Natural killer cell treated with Interleukin-12 subunit alpha and Interleukin-12 subunit beta and Interleukin-15 and Interleukin-18, amount 100 ng/mL, for 72 hours (primary cell): ENCODE results near the gene HOMER3. TPM values are rescaled to one million over a fixed set of nuclear protein-coding genes. Genes with fewer than 3 reads are reported as not detected.

Experiments used
- ATAC-seq, 2 donors: fragments of 150-1000 bp; cut with Tn5 transposase in 1 of 2; sonication (Bioruptor Pico), chemical (Tn5 transposase) in 1 of 2; 2 replicates each; pipeline ENCODE4 v1.10.0; 2021
- DNase-seq: peaks from one replicate; pipeline ENCODE4 v3.0.0; 2022; ENCODE audit warnings: low spot score
- H3K27ac Mint-ChIP-seq, 2 donors: 1 replicate in 1 of 2; 2 replicates in 1 of 2; pipeline ENCODE4 v1.8.0; 2022; ENCODE audit warnings: mixed read lengths in 2 of 2, mild to moderate bottlenecking in 1 of 2, moderate library complexity in 1 of 2
- H3K27me3 Mint-ChIP-seq, 2 donors: 1 replicate in 1 of 2; 2 replicates in 1 of 2; pipeline ENCODE4 v1.8.0; 2022; ENCODE audit warnings: mixed read lengths in 2 of 2
- H3K36me3 Mint-ChIP-seq: one replicate; pipeline ENCODE4 v1.8.0; 2022; ENCODE audit warnings: mixed read lengths
- H3K4me1 Mint-ChIP-seq, 2 donors: 1 replicate in 1 of 2; 2 replicates in 1 of 2; pipeline ENCODE4 v1.8.0; 2022; ENCODE audit warnings: low read depth in 2 of 2, mixed read lengths in 2 of 2, mild to moderate bottlenecking in 1 of 2
- H3K4me3 Mint-ChIP-seq: one replicate; pipeline ENCODE4 v1.8.0; 2022; ENCODE audit warnings: mixed read lengths
- H3K9me3 Mint-ChIP-seq: 2 replicates; pipeline ENCODE4 v1.8.0; 2022; ENCODE audit warnings: mixed read lengths
- total RNA-seq, 2 donors: library from RNA; stranded (reverse); gene quantifications; one replicate each; pipeline ENCODE4 v1.2.3, GENCODE V29; 2022

Gene HOMER3
- total RNA-seq, 2 donors from 2014 or later: 0.86 TPM; not detected in 1

- ATAC-seq (no peak), DNase-seq (no peak)
- H3K4me1 Mint-ChIP-seq: peaks cover 5 to 8% of the 10 kb centered on the region in 2 donors
- no peak overlapping the region for H3K4me3 Mint-ChIP-seq
- H3K9me3 Mint-ChIP-seq: no peaks in the 10 kb centered on the region
- no peaks in the 10 kb centered on the region for H3K36me3 Mint-ChIP-seq
- no peak overlapping the region for H3K27ac Mint-ChIP-seq
- H3K27me3 Mint-ChIP-seq: peaks cover 11 to 13% of the 10 kb centered on the region in 2 donors
Observed at GRCh38 chr19:18898607-18899408, 42.2 kb downstream of the HOMER3 start.

DNA sequence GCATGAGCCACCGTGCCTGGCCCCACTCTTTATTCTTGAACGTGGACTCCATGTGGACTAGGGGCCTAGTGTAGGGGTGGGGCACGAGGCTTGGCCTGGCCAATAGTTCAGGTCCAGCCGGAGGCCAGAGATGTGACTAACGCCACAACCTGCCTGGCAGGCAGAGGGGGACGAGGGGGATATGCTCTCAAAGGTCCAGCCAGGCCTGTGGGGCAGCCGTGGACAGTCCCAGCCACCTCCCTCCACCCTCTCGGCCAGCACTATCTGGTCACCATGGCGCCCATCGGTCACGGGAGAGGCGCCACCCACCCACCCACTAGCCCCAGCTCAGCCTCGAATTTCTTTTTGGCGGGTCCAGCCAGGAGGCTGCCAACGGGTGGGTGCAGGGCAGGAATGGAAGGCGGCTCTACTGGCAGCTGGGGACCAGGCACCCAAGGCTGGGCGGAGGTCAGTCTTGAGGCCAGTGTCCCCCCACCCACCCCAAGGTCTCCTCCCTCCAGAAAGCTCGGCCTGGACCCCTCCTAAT lies 42.9 kb downstream of the HOMER3 start:
- ATAC-seq (no peak), DNase-seq (no peak)
- peaks cover 13% of the 10 kb centered on the region in 2 donors for H3K27me3 Mint-ChIP-seq

DNA sequence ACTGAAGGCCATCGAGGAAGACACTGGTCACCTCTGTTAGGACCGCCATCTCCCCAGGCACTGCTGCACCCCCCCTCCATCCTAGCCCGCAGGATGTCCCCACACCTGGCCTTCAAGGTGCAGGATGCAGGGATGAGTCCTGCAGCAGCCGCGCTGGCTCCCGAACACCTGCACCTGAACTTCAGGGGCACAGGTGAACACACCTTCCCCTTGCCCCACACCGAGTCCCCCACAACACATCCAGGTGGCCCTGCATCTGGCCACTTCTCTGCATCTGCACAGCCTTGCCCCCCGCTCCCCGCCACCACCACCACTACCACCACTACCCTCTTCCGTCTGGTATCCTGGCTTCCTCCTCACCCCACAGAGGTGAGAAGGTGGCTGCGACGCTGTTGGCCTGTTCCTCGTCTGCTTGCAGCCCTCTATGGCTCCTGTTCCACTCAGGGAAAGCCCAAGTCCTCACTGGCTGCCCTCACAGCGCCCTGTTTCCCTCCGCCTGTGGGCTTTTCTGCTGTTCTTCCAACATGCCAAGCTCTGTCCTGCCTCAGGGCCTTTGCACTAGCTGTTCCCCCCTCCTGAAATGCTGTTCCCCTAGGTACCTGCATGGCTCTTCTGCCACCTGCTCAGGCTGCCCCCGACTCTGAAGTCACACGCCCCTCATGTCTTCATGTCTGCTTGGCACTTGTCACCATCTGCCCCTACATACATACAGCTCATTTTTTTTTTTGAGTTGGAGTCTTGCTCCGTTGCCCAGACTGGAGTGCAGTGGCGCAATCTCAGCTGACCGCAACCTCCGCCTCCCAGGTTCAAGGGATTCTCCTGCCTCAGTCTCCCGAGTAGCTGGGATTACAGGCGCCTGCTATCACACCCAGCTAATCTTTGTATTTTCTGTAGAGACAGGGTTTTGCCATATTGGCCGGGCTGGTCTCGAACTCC lies 43.7 kb downstream of the HOMER3 start:
- peaks cover 5 to 8% of the 10 kb centered on the region in 2 donors for H3K4me1 Mint-ChIP-seq
- H3K4me3 Mint-ChIP-seq: peak overlapping the region; percentile 19
- H3K36me3 Mint-ChIP-seq: no peaks in the 10 kb centered on the region
- ATAC-seq (peak in 1 of 2 donors; percentile 17), DNase-seq (no peak)
- no peak overlapping the region for H3K27ac Mint-ChIP-seq
- no peaks in the 10 kb centered on the region for H3K9me3 Mint-ChIP-seq
- peaks cover 13% of the 10 kb centered on the region in 2 donors for H3K27me3 Mint-ChIP-seq

More for the DNA sequence above, 42.9 kb downstream of the HOMER3 start:
- Mint-ChIP-seq H3K27ac (no peak overlapping the region), H3K4me1 (peaks cover 5 to 8% of the 10 kb centered on the region in 2 donors), H3K36me3 (no peaks in the 10 kb centered on the region), H3K4me3 (no peak overlapping the region), H3K9me3 (no peaks in the 10 kb centered on the region)

- Mint-ChIP-seq H3K27ac (no peak overlapping the region), H3K27me3 (peaks cover 13% of the 10 kb centered on the region in 2 donors), H3K4me3 (peak overlapping the region; percentile 63), H3K4me1 (peaks cover 5 to 8% of the 10 kb centered on the region in 2 donors), H3K9me3 (no peaks in the 10 kb centered on the region), H3K36me3 (no peaks in the 10 kb centered on the region)
- DNase-seq: no peak
- no peak for ATAC-seq
Observed at GRCh38 chr19:18896421-18896841, 44.6 kb downstream of the HOMER3 start.

DNA sequence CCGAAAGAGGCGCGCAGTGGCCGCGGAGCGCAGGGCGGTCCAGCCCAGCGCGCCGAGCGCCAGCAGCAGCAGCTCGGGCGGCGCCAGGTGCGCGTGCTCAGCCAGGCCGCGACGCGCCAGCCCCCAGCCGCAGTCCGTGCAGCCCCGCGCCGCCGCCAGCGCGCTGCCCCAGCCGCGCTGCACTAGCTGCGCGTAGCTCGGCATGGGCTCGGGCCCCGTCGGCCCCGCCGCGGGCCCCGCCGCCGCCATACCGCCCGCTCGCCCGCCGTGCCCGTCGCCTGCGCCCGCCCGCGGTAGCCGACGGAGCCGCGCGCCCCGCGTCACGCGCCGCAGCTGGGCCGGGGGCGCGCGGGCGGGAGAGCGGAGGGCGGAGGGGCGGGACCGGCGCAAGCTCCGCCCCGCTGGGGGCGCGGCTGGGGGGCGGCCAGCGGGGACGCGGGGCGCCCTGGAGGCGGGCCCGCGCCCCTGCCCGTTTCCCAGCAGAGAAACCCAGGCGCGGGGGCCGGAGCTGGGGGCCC lies 45.1 kb downstream of the HOMER3 start, which contains the start of gene CERS1:
TSS of gene CERS1 (minus strand) at position 335 of the 518 bp plus-strand sequence. CDS start at position 249, 86 bp downstream.
- ATAC-seq (no peak), DNase-seq (no peak)
- peak within 1 kb of the TSS; percentile 63 for H3K4me3 Mint-ChIP-seq
- no peaks in the 10 kb centered on the region for H3K36me3 Mint-ChIP-seq
- no peak within 1 kb of the TSS for H3K27ac Mint-ChIP-seq
- H3K27me3 Mint-ChIP-seq: peaks cover 13% of the 10 kb centered on the region in 2 donors
- H3K9me3 Mint-ChIP-seq: no peaks in the 10 kb centered on the region
- peaks cover 5 to 8% of the 10 kb centered on the region in 2 donors for H3K4me1 Mint-ChIP-seq

DNA sequence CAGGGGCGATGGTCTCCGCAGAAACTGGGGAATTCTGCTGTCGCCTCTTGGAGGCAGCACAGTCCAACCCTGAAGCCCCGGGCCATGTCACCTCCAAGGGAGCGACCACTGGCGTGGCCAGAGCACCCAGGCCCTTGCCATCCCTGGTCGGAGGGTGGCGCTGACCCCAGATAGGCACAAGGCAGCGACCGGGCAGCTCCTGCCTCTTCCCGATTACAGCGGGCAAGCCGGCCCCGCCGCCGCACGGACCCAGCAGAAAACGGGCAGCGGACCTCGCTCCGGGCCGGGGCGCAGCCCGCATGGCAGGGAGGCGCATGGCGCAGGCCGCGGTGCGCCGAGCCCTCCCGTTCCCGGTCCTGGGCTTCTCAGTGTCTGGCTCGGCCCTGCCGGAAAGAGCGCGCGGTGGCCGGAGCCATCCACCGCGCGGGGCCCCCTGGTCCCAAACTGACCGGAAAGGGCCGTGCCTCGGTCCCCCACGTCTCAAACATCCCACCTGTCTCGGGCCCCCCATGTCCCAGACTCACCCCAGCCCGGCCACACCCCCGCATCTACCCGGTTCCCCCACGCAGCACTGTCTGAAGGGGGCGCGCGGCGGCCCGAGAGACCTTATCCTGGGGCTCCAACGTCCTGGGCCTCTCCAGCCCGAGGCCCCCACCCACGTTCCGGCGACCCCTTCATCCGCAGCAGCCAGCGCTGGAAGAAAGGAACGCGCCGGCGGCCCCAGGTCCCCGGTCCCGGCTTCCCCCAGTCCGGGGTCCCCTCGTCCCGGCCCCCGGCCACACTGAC lies 45.8 kb downstream of the HOMER3 start:
- H3K4me1 Mint-ChIP-seq: peaks cover 5 to 8% of the 10 kb centered on the region in 2 donors
- no peaks in the 10 kb centered on the region for H3K36me3 Mint-ChIP-seq
- no peak overlapping the region for H3K27ac Mint-ChIP-seq
- no peak for DNase-seq
- H3K27me3 Mint-ChIP-seq: peaks cover 13% of the 10 kb centered on the region in 2 donors
- no peak overlapping the region for H3K4me3 Mint-ChIP-seq
- H3K9me3 Mint-ChIP-seq: no peaks in the 10 kb centered on the region
- no peak for ATAC-seq

DNA sequence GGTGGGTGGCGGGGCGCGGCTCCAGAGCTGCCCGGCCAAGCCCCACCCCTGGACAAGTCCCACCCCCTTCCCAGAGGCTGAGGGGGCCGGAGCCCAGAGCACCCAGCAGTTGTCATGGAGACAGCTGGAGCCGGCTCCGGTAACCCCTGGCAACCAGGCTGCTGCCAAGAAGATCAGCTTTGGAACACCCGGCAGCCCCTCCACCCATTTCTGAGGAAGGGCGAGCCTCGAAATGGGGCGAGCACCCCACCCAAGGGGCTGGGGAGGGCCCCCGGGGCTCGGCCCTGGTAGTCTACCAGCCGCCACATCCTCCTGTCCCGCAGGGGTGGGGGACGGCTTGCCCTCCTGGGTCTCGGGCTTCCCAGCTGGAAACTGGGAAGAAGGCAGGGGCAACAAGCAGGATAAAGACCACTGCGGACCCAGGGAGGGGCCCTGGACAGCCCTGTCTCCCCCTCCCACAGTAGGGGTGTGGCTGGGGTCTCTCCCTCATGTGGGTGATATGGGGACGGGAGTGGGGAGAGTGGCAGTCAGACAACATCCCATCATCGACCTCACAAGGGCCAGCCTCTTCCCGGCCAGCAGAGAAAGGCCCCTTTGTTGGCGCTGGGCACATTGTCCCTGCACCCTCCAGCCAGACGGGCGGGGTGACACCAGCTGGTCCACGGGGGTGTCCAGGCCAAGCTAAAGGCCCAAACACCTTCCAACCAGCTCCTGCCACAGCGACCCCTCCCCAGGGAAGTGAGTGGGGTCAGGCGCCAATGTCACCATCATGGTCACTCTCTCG lies 46.6 kb downstream of the HOMER3 start:
- Mint-ChIP-seq H3K9me3 (no peaks in the 10 kb centered on the region), H3K27ac (no peak overlapping the region), H3K4me1 (peaks cover 5 to 8% of the 10 kb centered on the region in 2 donors), H3K4me3 (no peak overlapping the region), H3K36me3 (no peaks in the 10 kb centered on the region), H3K27me3 (peaks cover 13 to 17% of the 10 kb centered on the region in 2 donors)
- no peak for ATAC-seq
- DNase-seq: no peak

DNA sequence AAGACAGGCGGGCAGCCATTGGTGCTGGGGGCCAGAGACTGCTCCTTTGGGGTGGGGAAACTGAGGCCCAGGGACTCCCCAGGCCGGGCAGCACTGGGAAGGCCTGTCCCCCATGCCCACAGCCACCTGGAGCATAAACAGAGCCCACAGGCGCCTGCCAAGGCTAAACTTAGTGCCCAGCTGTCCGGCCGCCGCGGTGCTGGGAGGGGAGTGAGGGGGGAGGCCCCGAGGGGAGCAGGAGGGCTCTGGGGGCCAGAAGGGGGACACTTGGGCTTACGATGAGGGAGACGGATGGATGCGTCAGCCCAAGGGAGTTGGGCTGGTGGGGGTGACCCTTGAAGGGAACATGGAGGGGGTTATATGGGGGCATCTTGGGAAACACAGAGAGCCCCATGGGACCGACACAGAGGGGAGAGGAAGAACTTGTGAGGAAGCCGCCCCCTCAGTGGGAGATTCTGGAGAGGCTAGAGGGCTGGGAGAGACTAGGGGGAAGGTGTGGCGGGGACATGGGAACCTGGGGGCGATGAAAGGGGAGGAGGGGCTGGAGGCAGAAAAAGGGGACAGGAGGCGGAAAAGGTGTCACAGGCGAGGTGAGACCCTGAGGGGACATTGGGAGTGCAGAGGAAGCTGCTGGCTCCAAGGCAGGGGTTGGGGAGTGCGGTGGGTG lies 47.3 kb downstream of the HOMER3 start:
- ATAC-seq (no peak), DNase-seq (no peak)
- no peaks in the 10 kb centered on the region for H3K9me3 Mint-ChIP-seq
- H3K4me1 Mint-ChIP-seq: peaks cover 5 to 8% of the 10 kb centered on the region in 2 donors
- no peak overlapping the region for H3K27ac Mint-ChIP-seq
- H3K4me3 Mint-ChIP-seq: no peak overlapping the region
- H3K36me3 Mint-ChIP-seq: no peaks in the 10 kb centered on the region
- peaks cover 13 to 17% of the 10 kb centered on the region in 2 donors for H3K27me3 Mint-ChIP-seq

DNA sequence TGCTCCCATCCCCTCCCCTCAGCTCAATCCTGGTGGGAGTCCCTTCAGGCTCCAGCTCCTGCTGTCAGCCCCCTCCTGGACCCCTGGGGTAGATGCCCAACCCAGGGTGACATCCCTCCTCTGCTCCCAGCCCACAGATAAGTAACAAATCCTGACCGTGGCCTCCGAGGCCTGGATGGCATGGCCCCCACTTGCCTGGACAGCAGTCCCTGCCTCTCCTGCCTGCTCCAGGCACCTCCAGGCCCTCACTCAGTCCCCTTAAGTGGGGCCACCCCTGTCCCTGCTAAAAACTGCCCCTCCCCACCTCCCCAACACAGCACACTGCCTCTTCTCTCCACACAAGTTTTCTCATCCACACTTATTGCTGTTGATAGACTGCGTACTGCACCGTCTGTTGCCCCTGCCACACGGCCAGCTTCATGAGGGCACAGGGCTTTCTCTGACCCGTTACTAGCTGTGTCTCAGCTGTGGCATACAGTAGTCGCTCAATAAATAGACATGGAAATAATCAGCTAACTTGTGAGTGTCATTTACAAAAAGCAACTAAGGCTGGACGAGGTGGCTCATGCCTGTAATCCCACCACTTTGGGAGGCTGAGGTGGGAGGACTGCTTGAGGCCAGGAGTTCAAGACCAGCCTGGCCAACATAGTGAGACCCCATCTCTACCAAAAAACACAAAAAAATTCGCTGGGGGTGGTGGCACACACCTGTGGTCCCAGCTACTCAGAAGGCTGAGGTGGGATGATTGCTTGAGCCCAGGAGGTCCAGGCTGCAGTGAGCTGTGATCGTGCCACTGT lies 50.9 kb downstream of the HOMER3 start:
- Mint-ChIP-seq H3K27me3 (peaks cover 0 to 11% of the 10 kb centered on the region in 2 donors), H3K4me1 (peaks cover 0 to 3% of the 10 kb centered on the region in 2 donors), H3K4me3 (no peak overlapping the region), H3K9me3 (no peaks in the 10 kb centered on the region), H3K27ac (no peak overlapping the region), H3K36me3 (no peaks in the 10 kb centered on the region)
- ATAC-seq (no peak), DNase-seq (no peak)

GRCh38 chr19:18886972-18887371 lies 54.0 kb downstream of the HOMER3 start:
- DNase-seq (no peak), ATAC-seq (no peak)
- no peak overlapping the region for H3K4me3 Mint-ChIP-seq
- peaks cover 0 to 8% of the 10 kb centered on the region in 2 donors for H3K27me3 Mint-ChIP-seq
- H3K27ac Mint-ChIP-seq: no peak overlapping the region
- no peaks in the 10 kb centered on the region for H3K36me3 Mint-ChIP-seq
- H3K9me3 Mint-ChIP-seq: no peaks in the 10 kb centered on the region
- peaks cover 0 to 3% of the 10 kb centered on the region in 2 donors for H3K4me1 Mint-ChIP-seq

- no peak for DNase-seq
- H3K27me3 Mint-ChIP-seq: peaks cover 0 to 4% of the 10 kb centered on the region in 2 donors
- H3K4me1 Mint-ChIP-seq: peaks cover 0 to 3% of the 10 kb centered on the region in 2 donors
- no peaks in the 10 kb centered on the region for H3K9me3 Mint-ChIP-seq
- no peak overlapping the region for H3K27ac Mint-ChIP-seq
- H3K4me3 Mint-ChIP-seq: no peak overlapping the region
- H3K36me3 Mint-ChIP-seq: no peaks in the 10 kb centered on the region
- ATAC-seq: no peak
Observed at GRCh38 chr19:18883526-18884304, 57.3 kb downstream of the HOMER3 start.
